Measurements from ENCODE around the gene XPO1.
A peak's percentile ranks its signal among the peaks of the same experiment; 100 is the strongest.
"Not testable (repeated sequence)": the region's sequence is repeated elsewhere in the genome, so short reads cannot be mapped to it uniquely, and the experiment has no call there.

Gene XPO1

GRCh38 chr2:61470965-61471904 is 66.9 kb downstream of the XPO1 start, which contains the start of gene USP34:
TSS of gene USP34 (minus strand) at chr2:61471087. CDS start at chr2:61470692, 395 bp downstream.
- H2BK120ac ChIP-seq (ENCODE audit: insufficient read depth, low read length, poor library complexity) = peak within 1 kb of the TSS; percentile 93
- peak within 1 kb of the TSS; percentile 88 for H3K4me2 ChIP-seq (ENCODE audit: low read length)
- no peak within 1 kb of the TSS for H3K23ac ChIP-seq (ENCODE audit: low read length)
- DNase-seq = peak; percentile 87 to 90
- H4K91ac ChIP-seq (ENCODE audit: low read depth, low read length) = peak within 1 kb of the TSS; percentile 96
- H3K4me3 ChIP-seq (ENCODE audit: low read depth, low read length) = peak within 1 kb of the TSS; percentile 90
- peak within 1 kb of the TSS; percentile 98 for H4K12ac ChIP-seq (ENCODE audit: low read depth, low read length)
- H3K18ac ChIP-seq (ENCODE audit: low read length) = peak within 1 kb of the TSS; percentile 97
- peak within 1 kb of the TSS; percentile 38 for H2AK5ac ChIP-seq (ENCODE audit: low read length)
- peaks cover 15% of the 10 kb centered on the region for H3K79me1 ChIP-seq (ENCODE audit: low read length)
- peaks cover 3 to 7% of the 10 kb centered on the region in 2 experiments for H3K36me3 ChIP-seq (ENCODE audit: control insufficient read depth in 1 of 2, insufficient read depth in 2 of 2, low read length in 2 of 2)
- peak within 1 kb of the TSS; percentile 97 for H2BK5ac ChIP-seq (ENCODE audit: low read depth, low read length, poor library complexity)
- peak within 1 kb of the TSS; percentile 95 for H2AFZ ChIP-seq (ENCODE audit: insufficient read depth, low read length, poor library complexity)
- H3K4me1 ChIP-seq (ENCODE audit: control insufficient read depth in 1 of 2, insufficient read depth in 2 of 2, low read length in 2 of 2) = peaks cover 5 to 10% of the 10 kb centered on the region in 2 experiments
- H3K79me2 ChIP-seq (ENCODE audit: control insufficient read depth, insufficient read depth, low read length, poor library complexity) = peaks cover 30% of the 10 kb centered on the region
- no peak within 1 kb of the TSS for H2BK12ac ChIP-seq (ENCODE audit: low read length)
- H3K4ac ChIP-seq (ENCODE audit: low read depth, low read length) = peak within 1 kb of the TSS; percentile 98
- H3K9ac ChIP-seq (ENCODE audit: low read length) = peak within 1 kb of the TSS; percentile 99
- WGBS (ENCODE audit: extremely low coverage, insufficient coverage, insufficient read length) = no CpG with 5 or more reads among the region's 91 CpGs
- peak within 1 kb of the TSS; percentile 97 for H4K8ac ChIP-seq (ENCODE audit: low read depth, low read length)
- peak within 1 kb of the TSS; percentile 97 for H3K27ac ChIP-seq (ENCODE audit: low read depth, low read length)
- H3K9me3 ChIP-seq (ENCODE audit: insufficient read depth, low read depth, low read length) = no peaks in the 10 kb centered on the region
- no peaks in the 10 kb centered on the region for H3K27me3 ChIP-seq (ENCODE audit: insufficient read depth, low read length)
- peak within 1 kb of the TSS; percentile 94 for H3K14ac ChIP-seq (ENCODE audit: low read length)

- H4K8ac ChIP-seq (ENCODE audit: low read depth, low read length) = peak overlapping the region; percentile 87
- H3K4me3 ChIP-seq (ENCODE audit: low read depth, low read length) = peak overlapping the region; percentile 90
- no peaks in the 10 kb centered on the region for H3K27me3 ChIP-seq (ENCODE audit: insufficient read depth, low read length)
- peaks cover 5 to 10% of the 10 kb centered on the region in 2 experiments for H3K4me1 ChIP-seq (ENCODE audit: control insufficient read depth in 1 of 2, insufficient read depth in 2 of 2, low read length in 2 of 2)
- H3K4me2 ChIP-seq (ENCODE audit: low read length) = peak overlapping the region; percentile 88
- H3K23ac ChIP-seq (ENCODE audit: low read length) = no peak overlapping the region
- peak overlapping the region; percentile 95 for H2BK5ac ChIP-seq (ENCODE audit: low read depth, low read length, poor library complexity)
- H3K18ac ChIP-seq (ENCODE audit: low read length) = peak overlapping the region; percentile 97
- H3K4ac ChIP-seq (ENCODE audit: low read depth, low read length) = peak overlapping the region; percentile 98
- peak overlapping the region; percentile 99 for H3K9ac ChIP-seq (ENCODE audit: low read length)
- no peaks in the 10 kb centered on the region for H3K9me3 ChIP-seq (ENCODE audit: insufficient read depth, low read depth, low read length)
- no peak overlapping the region for H2AK5ac ChIP-seq (ENCODE audit: low read length)
- no peak overlapping the region for H2BK12ac ChIP-seq (ENCODE audit: low read length)
- H4K91ac ChIP-seq (ENCODE audit: low read depth, low read length) = peak overlapping the region; percentile 84
- no CpG with 5 or more reads among the region's 94 CpGs for WGBS (ENCODE audit: extremely low coverage, insufficient coverage, insufficient read length)
- peak overlapping the region; percentile 87 for H2BK120ac ChIP-seq (ENCODE audit: insufficient read depth, low read length, poor library complexity)
- peak; percentile 58 to 65 for DNase-seq
- H3K79me2 ChIP-seq (ENCODE audit: control insufficient read depth, insufficient read depth, low read length, poor library complexity) = peaks cover 30% of the 10 kb centered on the region
- H3K27ac ChIP-seq (ENCODE audit: low read depth, low read length) = peak overlapping the region; percentile 97
- H3K79me1 ChIP-seq (ENCODE audit: low read length) = peaks cover 15% of the 10 kb centered on the region
- H3K14ac ChIP-seq (ENCODE audit: low read length) = peak overlapping the region; percentile 89
- H2AFZ ChIP-seq (ENCODE audit: insufficient read depth, low read length, poor library complexity) = peak overlapping the region; percentile 84
- H4K12ac ChIP-seq (ENCODE audit: low read depth, low read length) = peak overlapping the region; percentile 88
- peaks cover 3 to 8% of the 10 kb centered on the region in 2 experiments for H3K36me3 ChIP-seq (ENCODE audit: control insufficient read depth in 1 of 2, insufficient read depth in 2 of 2, low read length in 2 of 2)
These were observed 67.8 kb downstream of the XPO1 start for GRCh38 chr2:61470122-61470951.

GRCh38 chr2:61469424-61470121 is 68.6 kb downstream of the XPO1 start:
- peaks cover 30% of the 10 kb centered on the region for H3K79me2 ChIP-seq (ENCODE audit: control insufficient read depth, insufficient read depth, low read length, poor library complexity)
- peak overlapping the region; percentile 88 for H3K4me2 ChIP-seq (ENCODE audit: low read length)
- H3K27ac ChIP-seq (ENCODE audit: low read depth, low read length) = peak overlapping the region; percentile 97
- H3K27me3 ChIP-seq (ENCODE audit: insufficient read depth, low read length) = no peaks in the 10 kb centered on the region
- no peak overlapping the region for H2BK120ac ChIP-seq (ENCODE audit: insufficient read depth, low read length, poor library complexity)
- peak overlapping the region; percentile 90 for H3K4me3 ChIP-seq (ENCODE audit: low read depth, low read length)
- H4K91ac ChIP-seq (ENCODE audit: low read depth, low read length) = no peak overlapping the region
- no CpG with 5 or more reads among the region's 8 CpGs for WGBS (ENCODE audit: extremely low coverage, insufficient coverage, insufficient read length)
- H4K8ac ChIP-seq (ENCODE audit: low read depth, low read length) = no peak overlapping the region
- no peak overlapping the region for H2BK12ac ChIP-seq (ENCODE audit: low read length)
- no peak overlapping the region for H2BK5ac ChIP-seq (ENCODE audit: low read depth, low read length, poor library complexity)
- no peak overlapping the region for H2AFZ ChIP-seq (ENCODE audit: insufficient read depth, low read length, poor library complexity)
- no peak overlapping the region for H3K14ac ChIP-seq (ENCODE audit: low read length)
- no peak overlapping the region for H4K12ac ChIP-seq (ENCODE audit: low read depth, low read length)
- peak overlapping the region; percentile 98 for H3K4ac ChIP-seq (ENCODE audit: low read depth, low read length)
- no peaks in the 10 kb centered on the region for H3K9me3 ChIP-seq (ENCODE audit: insufficient read depth, low read depth, low read length)
- peaks cover 3 to 8% of the 10 kb centered on the region in 2 experiments for H3K36me3 ChIP-seq (ENCODE audit: control insufficient read depth in 1 of 2, insufficient read depth in 2 of 2, low read length in 2 of 2)
- peak in 1 of 2 donors; percentile 9 for DNase-seq
- no peak overlapping the region for H3K18ac ChIP-seq (ENCODE audit: low read length)
- no peak overlapping the region for H2AK5ac ChIP-seq (ENCODE audit: low read length)
- peaks cover 5 to 10% of the 10 kb centered on the region in 2 experiments for H3K4me1 ChIP-seq (ENCODE audit: control insufficient read depth in 1 of 2, insufficient read depth in 2 of 2, low read length in 2 of 2)
- peaks cover 15% of the 10 kb centered on the region for H3K79me1 ChIP-seq (ENCODE audit: low read length)
- no peak overlapping the region for H3K23ac ChIP-seq (ENCODE audit: low read length)
- H3K9ac ChIP-seq (ENCODE audit: low read length) = peak overlapping the region; percentile 99

- not testable (repeated sequence) for H3K23ac ChIP-seq (ENCODE audit: low read length); H3K14ac ChIP-seq (ENCODE audit: low read length); H2BK120ac ChIP-seq (ENCODE audit: insufficient read depth, low read length, poor library complexity); H2AK5ac ChIP-seq (ENCODE audit: low read length); DNase-seq; H2AFZ ChIP-seq (ENCODE audit: insufficient read depth, low read length, poor library complexity); H3K27ac ChIP-seq (ENCODE audit: low read depth, low read length); H4K91ac ChIP-seq (ENCODE audit: low read depth, low read length); H4K8ac ChIP-seq (ENCODE audit: low read depth, low read length); H3K36me3 ChIP-seq (ENCODE audit: control insufficient read depth in 1 of 2, insufficient read depth in 2 of 2, low read length in 2 of 2); H3K9me3 ChIP-seq (ENCODE audit: insufficient read depth, low read depth, low read length); H3K18ac ChIP-seq (ENCODE audit: low read length); H4K12ac ChIP-seq (ENCODE audit: low read depth, low read length); H3K4me3 ChIP-seq (ENCODE audit: low read depth, low read length); H3K4me2 ChIP-seq (ENCODE audit: low read length); H3K27me3 ChIP-seq (ENCODE audit: insufficient read depth, low read length); H2BK5ac ChIP-seq (ENCODE audit: low read depth, low read length, poor library complexity); H2BK12ac ChIP-seq (ENCODE audit: low read length); H3K9ac ChIP-seq (ENCODE audit: low read length)
- WGBS (ENCODE audit: extremely low coverage, insufficient coverage, insufficient read length) = no CpG with 5 or more reads among the region's 10 CpGs
- Histone ChIP-seq H3K79me1 (ENCODE audit: low read length) (peaks cover 15% of the 10 kb centered on the region), H3K4ac (ENCODE audit: low read depth, low read length) (peak overlapping the region; percentile 72), H3K79me2 (ENCODE audit: control insufficient read depth, insufficient read depth, low read length, poor library complexity) (peaks cover 30% of the 10 kb centered on the region), H3K4me1 (ENCODE audit: control insufficient read depth in 1 of 2, insufficient read depth in 2 of 2, low read length in 2 of 2) (peaks cover 5 to 10% of the 10 kb centered on the region in 2 experiments)
These were observed 69.9 kb downstream of the XPO1 start for GRCh38 chr2:61468231-61468630.
